ENCODE data around the gene AQP3.

DNA sequence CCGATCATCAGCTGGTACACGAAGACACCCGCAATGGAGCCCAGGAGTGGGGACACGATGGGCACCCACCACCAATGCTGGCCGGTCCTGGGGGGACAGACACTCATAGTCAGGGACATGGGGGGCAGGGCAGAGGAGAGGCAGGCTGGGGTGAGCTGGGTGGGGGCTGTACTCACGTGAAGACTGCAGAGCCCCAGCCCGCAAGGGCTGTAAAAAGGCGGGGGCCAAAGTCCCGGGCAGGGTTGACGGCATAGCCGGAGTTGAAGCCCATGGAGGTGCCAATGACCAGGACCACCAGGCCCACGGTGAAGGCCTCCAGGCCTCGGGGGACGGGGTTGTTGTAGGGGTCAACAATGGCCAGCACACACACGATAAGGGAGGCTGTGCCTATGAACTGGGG, 5.3 kb downstream of the AQP3 start:
- TF ChIP-seq, protein P1, sequence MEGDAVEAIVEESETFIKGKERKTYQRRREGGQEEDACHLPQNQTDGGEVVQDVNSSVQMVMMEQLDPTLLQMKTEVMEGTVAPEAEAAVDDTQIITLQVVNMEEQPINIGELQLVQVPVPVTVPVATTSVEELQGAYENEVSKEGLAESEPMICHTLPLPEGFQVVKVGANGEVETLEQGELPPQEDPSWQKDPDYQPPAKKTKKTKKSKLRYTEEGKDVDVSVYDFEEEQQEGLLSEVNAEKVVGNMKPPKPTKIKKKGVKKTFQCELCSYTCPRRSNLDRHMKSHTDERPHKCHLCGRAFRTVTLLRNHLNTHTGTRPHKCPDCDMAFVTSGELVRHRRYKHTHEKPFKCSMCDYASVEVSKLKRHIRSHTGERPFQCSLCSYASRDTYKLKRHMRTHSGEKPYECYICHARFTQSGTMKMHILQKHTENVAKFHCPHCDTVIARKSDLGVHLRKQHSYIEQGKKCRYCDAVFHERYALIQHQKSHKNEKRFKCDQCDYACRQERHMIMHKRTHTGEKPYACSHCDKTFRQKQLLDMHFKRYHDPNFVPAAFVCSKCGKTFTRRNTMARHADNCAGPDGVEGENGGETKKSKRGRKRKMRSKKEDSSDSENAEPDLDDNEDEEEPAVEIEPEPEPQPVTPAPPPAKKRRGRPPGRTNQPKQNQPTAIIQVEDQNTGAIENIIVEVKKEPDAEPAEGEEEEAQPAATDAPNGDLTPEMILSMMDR (IDR thresholded peaks at IDR 0.05), result no peak
- TF ChIP-seq SIN3A (IDR thresholded peaks at IDR 0.05; ENCODE audit: borderline replicate concordance, insufficient read depth, low read depth, low read length), result no peak
- TF ChIP-seq POLR2AphosphoS5 (IDR thresholded peaks at IDR 0.05; ENCODE audit: low read depth, low read length), result no peak
- TF ChIP-seq, protein P2, sequence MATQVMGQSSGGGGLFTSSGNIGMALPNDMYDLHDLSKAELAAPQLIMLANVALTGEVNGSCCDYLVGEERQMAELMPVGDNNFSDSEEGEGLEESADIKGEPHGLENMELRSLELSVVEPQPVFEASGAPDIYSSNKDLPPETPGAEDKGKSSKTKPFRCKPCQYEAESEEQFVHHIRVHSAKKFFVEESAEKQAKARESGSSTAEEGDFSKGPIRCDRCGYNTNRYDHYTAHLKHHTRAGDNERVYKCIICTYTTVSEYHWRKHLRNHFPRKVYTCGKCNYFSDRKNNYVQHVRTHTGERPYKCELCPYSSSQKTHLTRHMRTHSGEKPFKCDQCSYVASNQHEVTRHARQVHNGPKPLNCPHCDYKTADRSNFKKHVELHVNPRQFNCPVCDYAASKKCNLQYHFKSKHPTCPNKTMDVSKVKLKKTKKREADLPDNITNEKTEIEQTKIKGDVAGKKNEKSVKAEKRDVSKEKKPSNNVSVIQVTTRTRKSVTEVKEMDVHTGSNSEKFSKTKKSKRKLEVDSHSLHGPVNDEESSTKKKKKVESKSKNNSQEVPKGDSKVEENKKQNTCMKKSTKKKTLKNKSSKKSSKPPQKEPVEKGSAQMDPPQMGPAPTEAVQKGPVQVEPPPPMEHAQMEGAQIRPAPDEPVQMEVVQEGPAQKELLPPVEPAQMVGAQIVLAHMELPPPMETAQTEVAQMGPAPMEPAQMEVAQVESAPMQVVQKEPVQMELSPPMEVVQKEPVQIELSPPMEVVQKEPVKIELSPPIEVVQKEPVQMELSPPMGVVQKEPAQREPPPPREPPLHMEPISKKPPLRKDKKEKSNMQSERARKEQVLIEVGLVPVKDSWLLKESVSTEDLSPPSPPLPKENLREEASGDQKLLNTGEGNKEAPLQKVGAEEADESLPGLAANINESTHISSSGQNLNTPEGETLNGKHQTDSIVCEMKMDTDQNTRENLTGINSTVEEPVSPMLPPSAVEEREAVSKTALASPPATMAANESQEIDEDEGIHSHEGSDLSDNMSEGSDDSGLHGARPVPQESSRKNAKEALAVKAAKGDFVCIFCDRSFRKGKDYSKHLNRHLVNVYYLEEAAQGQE (IDR thresholded peaks at IDR 0.05; ENCODE audit: insufficient read depth in 1 of 2, low read depth in 2 of 2, low read length in 1 of 2), result no peak
- no peak for TF ChIP-seq TCF7L2 (IDR thresholded peaks at IDR 0.05; ENCODE audit: low read depth, low read length)
